ENCODE data around the gene CARS2. TPM values are rescaled to one million over a fixed set of nuclear protein-coding genes. Genes with fewer than 3 reads are reported as not detected.
A peak's percentile ranks its signal among the peaks of the same experiment; 100 is the strongest.

CARS2 gene
- total RNA-seq, 1 donor from 2014 or later, result 152 TPM

- Histone ChIP-seq H3K36me3 (ENCODE audit: control insufficient read depth, insufficient read depth, low read length) (peaks cover 28% of the 10 kb centered on the region), H3K4me3 (ENCODE audit: low read depth, low read length) (no peak overlapping the region), H3K27me3 (ENCODE audit: control insufficient read depth, insufficient read depth, low read length) (no peaks in the 10 kb centered on the region)
- no peak for FAIRE-seq
- TF ChIP-seq CTCF (IDR thresholded peaks at IDR 0.05; ENCODE audit: insufficient read depth, low read length, severe bottlenecking), result no peak
- no peak for DNase-seq (ENCODE audit: low read depth)
Measured at GRCh38 chr13:110683921-110684320, 22.0 kb downstream of the CARS2 start.

DNA sequence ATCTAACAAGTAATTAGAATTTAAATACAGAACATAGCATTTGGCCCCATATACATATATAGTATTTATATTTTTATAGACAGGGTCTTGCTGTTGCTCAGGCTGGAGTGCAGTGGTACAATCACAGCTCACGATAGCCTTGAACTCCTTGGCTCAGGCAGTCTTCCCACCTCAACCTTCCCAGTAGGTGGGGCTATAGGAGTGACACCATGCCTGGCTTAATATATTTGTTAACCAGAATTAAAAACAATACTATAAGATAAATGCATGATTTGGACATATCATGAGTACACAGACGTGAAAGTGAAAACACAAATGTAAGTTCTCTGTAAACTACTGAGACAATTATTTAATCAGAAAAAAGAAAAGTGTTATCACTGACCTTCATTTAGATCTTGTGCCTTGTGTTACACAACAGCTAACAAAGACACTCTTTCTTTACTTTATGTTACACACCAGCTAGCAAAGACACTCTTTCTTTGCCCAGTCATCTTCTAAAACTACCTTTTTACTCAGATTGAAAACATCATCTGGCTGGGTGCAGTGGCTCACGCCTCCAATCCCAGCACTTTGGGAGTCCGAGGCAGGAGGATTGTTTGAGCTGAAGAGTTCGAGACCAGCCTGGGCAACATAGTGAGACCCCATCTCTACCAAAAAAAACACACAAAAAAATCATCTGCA lies 22.6 kb downstream of the CARS2 start:
- TF ChIP-seq CTCF (IDR thresholded peaks at IDR 0.05; ENCODE audit: insufficient read depth, low read length, severe bottlenecking), result peak; percentile 24
- H3K27me3 ChIP-seq (ENCODE audit: control insufficient read depth, insufficient read depth, low read length), result no peaks in the 10 kb centered on the region
- peak; percentile 24 for DNase-seq (ENCODE audit: low read depth)
- FAIRE-seq, result no peak
- H3K4me3 ChIP-seq (ENCODE audit: low read depth, low read length), result no peak overlapping the region
- peaks cover 33% of the 10 kb centered on the region for H3K36me3 ChIP-seq (ENCODE audit: control insufficient read depth, insufficient read depth, low read length)

DNA sequence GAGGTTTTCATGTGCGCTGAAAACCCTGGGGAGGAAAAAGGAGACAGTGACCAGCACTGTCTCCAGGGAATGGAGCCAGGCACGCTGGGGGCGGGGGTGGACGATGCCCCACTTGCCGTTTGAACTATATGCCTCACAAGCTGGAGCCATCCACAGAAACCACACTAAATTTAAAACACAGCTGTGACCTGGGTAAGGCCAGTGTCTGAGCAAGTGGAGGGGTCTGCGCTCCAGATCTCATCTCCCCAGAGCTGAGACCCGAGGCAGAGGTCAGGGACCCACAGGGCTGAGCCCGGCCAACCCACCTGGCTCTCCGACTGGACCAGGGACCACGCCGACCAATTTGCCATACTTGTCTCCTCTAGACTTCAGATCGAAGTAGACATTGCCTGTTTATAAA lies 23.2 kb downstream of the CARS2 start:
- H3K36me3 ChIP-seq (ENCODE audit: control insufficient read depth, insufficient read depth, low read length), result peaks cover 31% of the 10 kb centered on the region
- no peak for DNase-seq (ENCODE audit: low read depth)

GRCh38 chr13:110681868-110682550 lies 23.9 kb downstream of the CARS2 start:
- DNase-seq (ENCODE audit: low read depth) (no peak), FAIRE-seq (no peak)
- no peak overlapping the region for H3K4me3 ChIP-seq (ENCODE audit: low read depth, low read length)
- no peaks in the 10 kb centered on the region for H3K27me3 ChIP-seq (ENCODE audit: control insufficient read depth, insufficient read depth, low read length)
- TF ChIP-seq CTCF (IDR thresholded peaks at IDR 0.05; ENCODE audit: insufficient read depth, low read length, severe bottlenecking), result no peak
- peaks cover 30% of the 10 kb centered on the region for H3K36me3 ChIP-seq (ENCODE audit: control insufficient read depth, insufficient read depth, low read length)

More for the DNA sequence above, 23.2 kb downstream of the CARS2 start:
- H3K4me3 ChIP-seq (ENCODE audit: low read depth, low read length), result no peak overlapping the region
- FAIRE-seq, result no peak
- H3K27me3 ChIP-seq (ENCODE audit: control insufficient read depth, insufficient read depth, low read length), result no peaks in the 10 kb centered on the region
- TF ChIP-seq CTCF (IDR thresholded peaks at IDR 0.05; ENCODE audit: insufficient read depth, low read length, severe bottlenecking), result no peak

DNA sequence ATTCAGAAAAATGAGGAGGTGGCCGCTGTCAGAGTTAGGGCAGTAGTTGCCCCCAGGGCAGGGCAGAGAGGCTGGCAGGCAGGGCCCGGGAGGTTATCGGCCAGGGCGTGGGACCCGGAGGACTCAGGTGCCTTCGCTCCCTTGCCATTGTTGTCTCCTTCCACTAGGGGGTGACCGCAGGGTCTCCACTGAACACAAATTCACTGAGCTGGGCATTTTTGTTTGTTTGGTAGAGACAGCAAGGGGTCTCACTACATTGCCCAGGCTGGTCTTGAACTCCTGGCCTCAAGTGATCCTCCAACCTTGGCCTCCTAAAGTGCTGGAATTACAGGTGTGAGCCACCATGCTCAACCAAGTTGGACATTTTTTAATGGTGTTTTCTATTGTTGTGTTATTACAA lies 25.1 kb downstream of the CARS2 start:
- Histone ChIP-seq H3K36me3 (ENCODE audit: control insufficient read depth, insufficient read depth, low read length) (peaks cover 34% of the 10 kb centered on the region), H3K27me3 (ENCODE audit: control insufficient read depth, insufficient read depth, low read length) (no peaks in the 10 kb centered on the region), H3K4me3 (ENCODE audit: low read depth, low read length) (no peak overlapping the region)
- FAIRE-seq (no peak), DNase-seq (ENCODE audit: low read depth) (no peak)
- TF ChIP-seq CTCF (IDR thresholded peaks at IDR 0.05; ENCODE audit: insufficient read depth, low read length, severe bottlenecking), result peak; percentile 50

Data from bronchial epithelial cell (primary cell).